IMR-90 (cell line): Measurements from ENCODE around the gene GGA3.

Source experiments
- CEBPB ChIP-seq: IDR thresholded peaks from 2 replicates; pipeline ENCODE4 v1.6.1; 2012; ENCODE audit warnings: low read depth, low read length, improper control_type of control experiment
- CTCF ChIP-seq: conservative IDR thresholded peaks from 2 replicates; pipeline ENCODE4 v1.5.1; 2012; ENCODE audit warnings: mild to moderate bottlenecking, low read depth, low read length, improper control_type of control experiment
- ELK1 ChIP-seq: fragments of 150-350 bp; IDR thresholded peaks from 2 replicates; pipeline ENCODE4 v1.6.1; 2016; ENCODE audit warnings: low read depth, mild to moderate bottlenecking, low read length, moderate library complexity, borderline replicate concordance
- MAZ ChIP-seq: IDR thresholded peaks from 2 replicates; pipeline ENCODE4 v1.6.1; 2012; ENCODE audit warnings: low read depth, mild to moderate bottlenecking, low read length, improper control_type of control experiment, moderate library complexity, borderline replicate concordance
- RAD21 ChIP-seq: IDR thresholded peaks from 2 replicates; pipeline ENCODE4 v1.6.1; 2012; ENCODE audit warnings: low read length, improper control_type of control experiment
- RFX5 ChIP-seq: IDR thresholded peaks from 2 replicates; pipeline ENCODE4 v1.8.0; 2012; ENCODE audit warnings: low read depth, mild to moderate bottlenecking, low read length, moderate library complexity
- SMC3 ChIP-seq: fragments of 150-350 bp; IDR thresholded peaks from 2 replicates; pipeline ENCODE4 v1.6.1; 2016; ENCODE audit warnings: low read depth, mild to moderate bottlenecking, antibody characterized with exemption, low read length, moderate library complexity

- TF ChIP-seq CTCF (no peak), ELK1 (no peak), CEBPB (no peak), RAD21 (no peak), SMC3 (no peak), MAZ (no peak), RFX5 (no peak)
Measured at GRCh38 chr17:75285123-75285522, 23.7 kb upstream of the GGA3 start.
